Measurements from ENCODE around the gene RABEPK. TPM values are rescaled to one million over a fixed set of nuclear protein-coding genes. Genes with fewer than 3 reads are reported as not detected.
"Not testable (repeated sequence)": the region's sequence is repeated elsewhere in the genome, so short reads cannot be mapped to it uniquely, and the experiment has no call there.

RABEPK gene
- total and polyA plus RNA-seq, 7 donors: 9.4 to 24.4 (median 17.1) TPM

GRCh38 chr9:125160750-125161149, 39.6 kb upstream of the RABEPK start:
- TF ChIP-seq POLR2A (IDR thresholded peaks at IDR 0.05): no peak
- no peak for TF ChIP-seq POLR2AphosphoS5 (IDR thresholded peaks at IDR 0.05)
- TF ChIP-seq EP300 (IDR thresholded peaks at IDR 0.05): no peak
- TF ChIP-seq, protein P1, sequence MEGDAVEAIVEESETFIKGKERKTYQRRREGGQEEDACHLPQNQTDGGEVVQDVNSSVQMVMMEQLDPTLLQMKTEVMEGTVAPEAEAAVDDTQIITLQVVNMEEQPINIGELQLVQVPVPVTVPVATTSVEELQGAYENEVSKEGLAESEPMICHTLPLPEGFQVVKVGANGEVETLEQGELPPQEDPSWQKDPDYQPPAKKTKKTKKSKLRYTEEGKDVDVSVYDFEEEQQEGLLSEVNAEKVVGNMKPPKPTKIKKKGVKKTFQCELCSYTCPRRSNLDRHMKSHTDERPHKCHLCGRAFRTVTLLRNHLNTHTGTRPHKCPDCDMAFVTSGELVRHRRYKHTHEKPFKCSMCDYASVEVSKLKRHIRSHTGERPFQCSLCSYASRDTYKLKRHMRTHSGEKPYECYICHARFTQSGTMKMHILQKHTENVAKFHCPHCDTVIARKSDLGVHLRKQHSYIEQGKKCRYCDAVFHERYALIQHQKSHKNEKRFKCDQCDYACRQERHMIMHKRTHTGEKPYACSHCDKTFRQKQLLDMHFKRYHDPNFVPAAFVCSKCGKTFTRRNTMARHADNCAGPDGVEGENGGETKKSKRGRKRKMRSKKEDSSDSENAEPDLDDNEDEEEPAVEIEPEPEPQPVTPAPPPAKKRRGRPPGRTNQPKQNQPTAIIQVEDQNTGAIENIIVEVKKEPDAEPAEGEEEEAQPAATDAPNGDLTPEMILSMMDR (IDR thresholded peaks at IDR 0.05): no peak
- intact Hi-C loops (cut with DNase I): no loop called here
- Histone ChIP-seq H3K4me1 (peaks cover 0 to 20% (median 16%) of the 10 kb centered on the region in 4 donors), H3K9me3 (no peaks in the 10 kb centered on the region), H3K27me3 (no peaks in the 10 kb centered on the region), H3K4me3 (no peak overlapping the region), H3K36me3 (peaks cover 0 to 17% (median 2%) of the 10 kb centered on the region in 4 donors), H3K27ac (peak overlapping the region; percentile 2 to 72 (median 44))
- DNase-seq: no peak

DNA sequence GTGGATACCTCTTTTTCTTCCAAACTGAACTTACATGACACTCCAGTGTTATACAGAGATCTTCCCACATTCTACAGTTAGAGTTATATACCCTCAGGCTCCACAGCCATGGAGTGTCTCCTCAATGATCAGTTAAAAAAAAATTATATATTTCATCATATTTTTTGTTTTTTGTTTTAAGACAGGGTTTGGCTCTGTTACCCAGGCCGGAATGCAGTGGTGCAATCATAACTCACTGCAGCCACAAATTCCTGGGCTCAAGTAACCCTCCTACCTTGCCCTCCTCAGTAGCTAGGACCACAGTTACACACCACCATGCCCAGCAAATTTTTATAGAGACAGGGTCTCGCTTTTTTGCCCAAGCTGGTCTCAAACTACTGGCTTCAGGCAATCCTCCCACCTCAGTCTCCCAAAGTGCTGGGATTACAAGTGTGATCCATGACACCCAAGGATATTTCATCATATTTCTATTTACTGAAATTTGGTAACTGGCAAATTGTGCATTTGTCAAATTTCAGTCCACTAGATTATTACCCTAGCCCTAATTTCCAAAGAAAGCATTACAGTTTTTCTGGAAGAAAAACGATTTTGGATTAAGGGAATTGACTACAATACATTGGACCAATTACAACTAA, 38.9 kb upstream of the RABEPK start:
- intact Hi-C loops (cut with DNase I): no loop called here
- Histone ChIP-seq H3K9me3 (no peaks in the 10 kb centered on the region), H3K27ac (peak overlapping the region; percentile 2 to 72 (median 44)), H3K27me3 (no peaks in the 10 kb centered on the region), H3K36me3 (peaks cover 0 to 17% (median 2%) of the 10 kb centered on the region in 4 donors), H3K4me1 (peaks cover 0 to 20% (median 16%) of the 10 kb centered on the region in 4 donors), H3K4me3 (no peak overlapping the region)
- no peak for DNase-seq
- TF ChIP-seq, protein P1 (IDR thresholded peaks at IDR 0.05): no peak
- TF ChIP-seq POLR2AphosphoS5 (IDR thresholded peaks at IDR 0.05) (no peak), POLR2A (IDR thresholded peaks at IDR 0.05) (no peak), EP300 (IDR thresholded peaks at IDR 0.05) (no peak)
- 63 to 79% methylated on average over 3 of the region's 3 CpGs for WGBS, 2 donors

DNA sequence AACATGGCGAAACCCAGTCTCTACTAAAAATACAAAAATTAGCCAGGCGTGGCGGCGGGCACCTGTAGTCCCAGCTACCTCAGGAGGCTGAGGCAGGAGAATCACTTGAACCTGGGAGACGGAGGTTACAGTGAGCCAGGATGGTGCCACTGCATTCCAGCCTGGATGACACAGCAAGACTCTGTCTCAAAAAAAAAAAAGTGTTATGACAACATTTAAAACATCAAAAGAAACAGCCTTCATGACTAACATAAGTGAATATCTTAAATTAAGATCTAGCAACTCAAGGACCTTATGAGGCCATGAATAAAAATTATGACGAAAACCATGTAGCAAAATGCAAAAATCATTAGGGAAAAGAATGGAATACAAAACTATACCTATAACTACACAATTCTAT, 37.5 kb upstream of the RABEPK start:
- 95 to 96% methylated on average over 6 of the region's 6 CpGs for WGBS, 2 donors
- intact Hi-C loops (cut with DNase I); H3K27me3 ChIP-seq; H3K36me3 ChIP-seq; DNase-seq; H3K9me3 ChIP-seq; H3K4me3 ChIP-seq: not testable (repeated sequence)
- H3K4me1 ChIP-seq: peaks cover 0 to 20% (median 16%) of the 10 kb centered on the region in 4 donors
- peak overlapping the region in 1 of 4 donors; percentile 72 for H3K27ac ChIP-seq

DNA sequence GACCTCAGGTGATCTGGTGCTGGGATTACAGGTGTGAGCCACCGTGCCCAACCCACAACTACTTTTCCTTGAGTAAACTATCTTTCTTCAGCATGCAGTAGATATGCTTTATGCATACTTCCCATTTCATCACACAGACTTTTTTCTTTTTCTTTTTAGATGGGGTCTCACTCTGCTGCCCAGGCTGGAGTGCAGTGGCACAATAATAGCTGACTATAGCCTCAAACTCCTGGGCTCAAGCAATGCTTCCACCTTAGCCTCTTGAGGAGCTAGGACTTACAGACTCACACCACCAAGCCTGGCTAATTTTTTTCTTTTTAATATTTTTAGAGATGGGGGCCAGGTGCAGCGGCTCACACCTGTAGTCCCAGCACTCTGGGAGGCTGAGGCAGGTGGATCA, 33.6 kb upstream of the RABEPK start:
- WGBS, 2 donors: 67 to 91% methylated on average over 2 of the region's 2 CpGs
- Histone ChIP-seq H3K4me3 (no peak overlapping the region), H3K27me3 (no peaks in the 10 kb centered on the region), H3K4me1 (peaks cover 0 to 5% (median 2%) of the 10 kb centered on the region in 4 donors), H3K36me3 (peaks cover 6 to 24% (median 9%) of the 10 kb centered on the region in 4 donors), H3K27ac (peak overlapping the region in 1 of 4 donors; percentile 30), H3K9me3 (no peaks in the 10 kb centered on the region)
- DNase-seq: no peak
- intact Hi-C loops (cut with DNase I): no loop called here
- TF ChIP-seq, protein P1 (IDR thresholded peaks at IDR 0.05): no peak
- TF ChIP-seq EP300 (IDR thresholded peaks at IDR 0.05): no peak
- no peak for TF ChIP-seq POLR2AphosphoS5 (IDR thresholded peaks at IDR 0.05)

GRCh38 chr9:125169895-125170294, 30.4 kb upstream of the RABEPK start:
- H3K9me3 ChIP-seq: no peaks in the 10 kb centered on the region
- no peak overlapping the region for H3K4me3 ChIP-seq
- peak overlapping the region in 1 of 4 donors; percentile 31 for H3K27ac ChIP-seq
- H3K4me1 ChIP-seq: peaks cover 0 to 29% (median 18%) of the 10 kb centered on the region in 4 donors
- DNase-seq: no peak
- no peaks in the 10 kb centered on the region for H3K27me3 ChIP-seq
- intact Hi-C loops (cut with DNase I): no loop called here
- peaks cover 4 to 24% (median 8%) of the 10 kb centered on the region in 4 donors for H3K36me3 ChIP-seq
- TF ChIP-seq POLR2A (IDR thresholded peaks at IDR 0.05): no peak
- TF ChIP-seq, protein P1 (IDR thresholded peaks at IDR 0.05): no peak
- TF ChIP-seq EP300 (IDR thresholded peaks at IDR 0.05): no peak
- TF ChIP-seq POLR2AphosphoS5 (IDR thresholded peaks at IDR 0.05): no peak
